Measurements from ENCODE around the gene TSHZ2.

GRCh38 chr20:53428588-53428987 lies 456.4 kb downstream of the TSHZ2 start:
- no peak for TF ChIP-seq CTCF (IDR thresholded peaks at IDR 0.05 in 4 of 5, conservative IDR thresholded peaks at IDR 0.05 in 1 of 5)
- TF ChIP-seq POLR2A (IDR thresholded peaks at IDR 0.05), result no peak
